Measurements from ENCODE around the gene CIAO3.

Gene CIAO3

GRCh38 chr16:687499-687898, 53.3 kb downstream of the CIAO3 start:
- no peak for TF ChIP-seq CTCF (conservative IDR thresholded peaks at IDR 0.05; ENCODE audit: low read depth)
- POLR2A ChIA-PET (ENCODE audit: low non-redundant PET): no interaction called here
- peak overlapping the region; percentile 84 for H3K27ac ChIP-seq
- CTCF ChIA-PET: interaction anchor here (0.6 to 1.1 kb wide), 2 partner anchors 14 to 20 kb away, joined by 3 read pairs; partner anchors contain the start of gene RHOT2
- DNase-seq (ENCODE audit: low spot score): no peak

- DNase-seq (ENCODE audit: low spot score): no peak
- ChIA-PET CTCF (interaction anchor here (0.5 to 1.1 kb wide), 3 partner anchors 11 to 19 kb away, joined by 3 read pairs; partner anchors contain the start of gene RHOT2), POLR2A (ENCODE audit: low non-redundant PET) (no interaction called here)
- peak overlapping the region; percentile 94 for H3K27ac ChIP-seq
- no peak for TF ChIP-seq CTCF (conservative IDR thresholded peaks at IDR 0.05; ENCODE audit: low read depth)
These were observed 54.1 kb downstream of the CIAO3 start for GRCh38 chr16:686459-687260.

- ChIA-PET CTCF (interaction anchor here (0.5 to 0.7 kb wide), 2 partner anchors 12 to 14 kb away, joined by 3 read pairs; no protein-coding TSS in a partner anchor), POLR2A (ENCODE audit: low non-redundant PET) (no interaction called here)
- DNase-seq (ENCODE audit: low spot score): no peak
- peak; percentile 61 for TF ChIP-seq CTCF (conservative IDR thresholded peaks at IDR 0.05; ENCODE audit: low read depth)
- peak overlapping the region; percentile 94 for H3K27ac ChIP-seq
These were observed 54.8 kb downstream of the CIAO3 start for GRCh38 chr16:685967-686366.

GRCh38 chr16:684961-685696, 55.7 kb downstream of the CIAO3 start:
- H3K27ac ChIP-seq: peak overlapping the region; percentile 94

GRCh38 chr16:684071-684794, 56.6 kb downstream of the CIAO3 start, which contains the start of gene JMJD8:
Gene JMJD8, minus strand, starts transcription at chr16:684334. Its CDS starts 15 bp downstream, at chr16:684319.
- CTCF ChIA-PET: interaction anchor here (0.6 to 1.6 kb wide), 3 partner anchors 31 to 92 kb away, joined by 3 to 5 read pairs (median 3); partner anchors contain the start of gene METRN
- DNase-seq (ENCODE audit: low spot score): peak; percentile 85
- POLR2A ChIA-PET (ENCODE audit: low non-redundant PET): interaction anchor here (0.6 to 1.2 kb wide), 3 partner anchors 11 to 612 kb away, joined by 3 to 5 read pairs (median 5); no protein-coding TSS in a partner anchor
- peak within 1 kb of the TSS; percentile 94 for H3K27ac ChIP-seq
- TF ChIP-seq CTCF (conservative IDR thresholded peaks at IDR 0.05; ENCODE audit: low read depth): no peak

More at GRCh38 chr16:684961-685696, 55.7 kb downstream of the CIAO3 start:
- POLR2A ChIA-PET (ENCODE audit: low non-redundant PET): no interaction called here
- no peak for TF ChIP-seq CTCF (conservative IDR thresholded peaks at IDR 0.05; ENCODE audit: low read depth)
- CTCF ChIA-PET: interaction anchor here (0.7 to 1.6 kb wide), 3 partner anchors 14 to 93 kb away, joined by 3 to 5 read pairs (median 3); partner anchors contain the start of gene METRN
- no peak for DNase-seq (ENCODE audit: low spot score)
